H1 (cell line): ENCODE measurements around the gene PLLP. TPM values are rescaled to one million over a fixed set of nuclear protein-coding genes. Genes with fewer than 3 reads are reported as not detected.

Experiments
- CHD7 ChIP-seq: fragments of 300-600 bp; sonication (generic); IDR thresholded peaks from 2 replicates; pipeline ENCODE4 v1.7.1; 2012; ENCODE audit warnings: low read length, moderate library complexity, mild to moderate bottlenecking, inconsistent platforms; ENCODE audit not compliant: insufficient replicate concordance
- polyA plus RNA-seq, 7 experiments: library from polyadenylated mRNA; depleted of rRNA in 3 of 7; stranded (reverse) in 5 of 7; unstranded in 2 of 7; fragments of >200 nt in 5 of 7; fragments of 200-250 nt in 2 of 7; gene quantifications; 1 replicate in 5 of 7; 2 replicates in 1 of 7; 4 replicates in 1 of 7; pipeline versions ENCODE4 v1.2.1 to v1.2.3, GENCODE V29; 2011 to 2013; ENCODE audit warnings: missing spikeins in 2 of 7, mixed read lengths in 2 of 7
- total RNA-seq: library from RNA; stranded (reverse); fragmentation: NEBNext Ultra II Directional; extraction: Animal tissue kit (Norgen Biotek cat#: 25700); gene quantifications from 2 replicates; pipeline ENCODE4 v1.2.1, GENCODE V29; 2021

PLLP gene
- total and polyA plus RNA-seq, 2 of the 8 experiments (the other 6 are each of a cell fraction or from before 2014, with no cell fraction given), result 2.9 to 10.6 TPM

GRCh38 chr16:57258910-57259475 is 25.5 kb downstream of the PLLP start (continued):
- TF ChIP-seq CHD7, result no peak
- TF ChIP-seq, all 59 proteins: peak for 1
